Hepatocyte (in vitro differentiated cells): ENCODE measurements around the gene ATAT1. TPM values are rescaled to one million over a fixed set of nuclear protein-coding genes. Genes with fewer than 3 reads are reported as not detected.

Experiments
- DNase-seq: peaks from one replicate; pipeline ENCODE4 v3.0.0-alpha.2; 2016; ENCODE audit warnings: low spot score
- H2AFZ ChIP-seq: fragments of 200-600 bp; sonication (generic); 2 replicates; pipeline ENCODE4 v1.6.0; 2016; ENCODE audit warnings: antibody characterized with exemption, mild to moderate bottlenecking
- H3K27ac ChIP-seq: fragments of 200-600 bp; sonication (generic); 2 replicates; pipeline ENCODE4 v1.5.1; 2016; ENCODE audit warnings: mild to moderate bottlenecking
- H3K27me3 ChIP-seq: fragments of 200-600 bp; sonication (generic); 2 replicates; pipeline ENCODE4 v1.6.1; 2016
- H3K36me3 ChIP-seq: fragments of 200-600 bp; sonication (generic); replicated peaks from 2 replicates; pipeline ENCODE4 v1.5.1; 2016; ENCODE audit warnings: low read depth; ENCODE audit not compliant: insufficient read depth
- H3K4me1 ChIP-seq: fragments of 200-600 bp; sonication (generic); 2 replicates; pipeline ENCODE4 v1.5.1; 2016; ENCODE audit warnings: mild to moderate bottlenecking, moderate library complexity; ENCODE audit not compliant: insufficient read depth
- H3K4me2 ChIP-seq: fragments of 200-600 bp; sonication (generic); 2 replicates; pipeline ENCODE4 v1.6.0; 2016
- H3K4me3 ChIP-seq: fragments of 200-600 bp; sonication (generic); 2 replicates; pipeline ENCODE4 v1.5.1; 2016; ENCODE audit warnings: mild to moderate bottlenecking
- H3K79me2 ChIP-seq: fragments of 200-600 bp; sonication (generic); 2 replicates; pipeline ENCODE4 v1.6.0; 2017; ENCODE audit warnings: mild to moderate bottlenecking
- H3K9me2 ChIP-seq: fragments of 200-600 bp; sonication (generic); replicated peaks from 2 replicates; pipeline ENCODE4 v1.6.0; 2017; ENCODE audit warnings: mild to moderate bottlenecking; ENCODE audit not compliant: insufficient read depth
- H3K9me3 ChIP-seq: fragments of 200-600 bp; sonication (generic); 2 replicates; pipeline ENCODE4 v1.5.1; 2016; ENCODE audit warnings: low read depth, mild to moderate bottlenecking
- H4K20me1 ChIP-seq: fragments of 200-600 bp; sonication (generic); 2 replicates; pipeline ENCODE4 v1.6.0; 2016; ENCODE audit warnings: mild to moderate bottlenecking; ENCODE audit not compliant: insufficient read depth, poor library complexity, severe bottlenecking
- EZH2 ChIP-seq: fragments of 200-600 bp; sonication (generic); IDR thresholded peaks from 2 replicates; pipeline ENCODE4 v1.6.1; 2016; ENCODE audit warnings: antibody characterized with exemption, mild to moderate bottlenecking, borderline replicate concordance
- EZH2phosphoT487 ChIP-seq: fragments of 200-600 bp; sonication (generic); IDR thresholded peaks from one replicate; pipeline ENCODE4 v1.6.1; 2018; ENCODE audit warnings: antibody characterized with exemption, mild to moderate bottlenecking, low read depth, moderate library complexity; ENCODE audit not compliant: unreplicated experiment, severe bottlenecking
- WGBS: methylation state at CpG from one replicate; pipeline ENCODE4 v1.1.6; 2016; ENCODE audit warnings: low lambda C conversion rate; ENCODE audit errors: missing lambda C conversion rate; 5-methylcytosine and 5-hydroxymethylcytosine counted together
- polyA plus RNA-seq: library from polyadenylated mRNA; unstranded; fragments of >200 nt; fragmentation: Nextera tagmentation; extraction: Ambion mirVana; gene quantifications from 2 replicates; pipeline ENCODE4 v1.2.1, GENCODE V29; 2016
- total RNA-seq: library from RNA; depleted of rRNA; stranded (reverse); fragments of >200 nt; gene quantifications from 2 replicates; pipeline ENCODE4 v1.2.3, GENCODE V29; 2014
- TF ChIP-seq, protein P1 (sequence below): fragments of 200-600 bp; sonication (generic); IDR thresholded peaks from 2 replicates; pipeline ENCODE4 v1.5.1; 2016; ENCODE audit warnings: antibody characterized with exemption, mild to moderate bottlenecking; ENCODE audit not compliant: poor library complexity

Gene ATAT1
- total and polyA plus RNA-seq, 2 experiments from 2014 or later: 7.0 to 18.3 TPM

- DNase-seq: no peak
- H3K27ac ChIP-seq: no peak overlapping the region
- H3K36me3 ChIP-seq: peaks cover 4% of the 10 kb centered on the region
- H3K4me3 ChIP-seq: no peak overlapping the region
- H3K4me1 ChIP-seq: no peaks in the 10 kb centered on the region
- no peaks in the 10 kb centered on the region for H3K79me2 ChIP-seq
- WGBS: 86% methylated on average over 13 of the region's 13 CpGs
- no peak overlapping the region for H3K4me2 ChIP-seq
- H3K9me3 ChIP-seq: no peaks in the 10 kb centered on the region
- peaks cover 15% of the 10 kb centered on the region for H4K20me1 ChIP-seq
- H3K27me3 ChIP-seq: no peaks in the 10 kb centered on the region
- TF ChIP-seq EZH2: no peak
- TF ChIP-seq, protein P1, sequence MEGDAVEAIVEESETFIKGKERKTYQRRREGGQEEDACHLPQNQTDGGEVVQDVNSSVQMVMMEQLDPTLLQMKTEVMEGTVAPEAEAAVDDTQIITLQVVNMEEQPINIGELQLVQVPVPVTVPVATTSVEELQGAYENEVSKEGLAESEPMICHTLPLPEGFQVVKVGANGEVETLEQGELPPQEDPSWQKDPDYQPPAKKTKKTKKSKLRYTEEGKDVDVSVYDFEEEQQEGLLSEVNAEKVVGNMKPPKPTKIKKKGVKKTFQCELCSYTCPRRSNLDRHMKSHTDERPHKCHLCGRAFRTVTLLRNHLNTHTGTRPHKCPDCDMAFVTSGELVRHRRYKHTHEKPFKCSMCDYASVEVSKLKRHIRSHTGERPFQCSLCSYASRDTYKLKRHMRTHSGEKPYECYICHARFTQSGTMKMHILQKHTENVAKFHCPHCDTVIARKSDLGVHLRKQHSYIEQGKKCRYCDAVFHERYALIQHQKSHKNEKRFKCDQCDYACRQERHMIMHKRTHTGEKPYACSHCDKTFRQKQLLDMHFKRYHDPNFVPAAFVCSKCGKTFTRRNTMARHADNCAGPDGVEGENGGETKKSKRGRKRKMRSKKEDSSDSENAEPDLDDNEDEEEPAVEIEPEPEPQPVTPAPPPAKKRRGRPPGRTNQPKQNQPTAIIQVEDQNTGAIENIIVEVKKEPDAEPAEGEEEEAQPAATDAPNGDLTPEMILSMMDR: no peak
- TF ChIP-seq EZH2phosphoT487: no peak
- H2AFZ ChIP-seq: no peak overlapping the region
- H3K9me2 ChIP-seq: no peaks in the 10 kb centered on the region
Measured at GRCh38 chr6:30599625-30600324, 26.9 kb upstream of the ATAT1 start.

GRCh38 chr6:30600451-30600961 lies 26.2 kb upstream of the ATAT1 start:
- WGBS: 92% methylated on average over 10 of the region's 10 CpGs
- DNase-seq: no peak
- TF ChIP-seq, protein P1: no peak
- TF ChIP-seq EZH2 (no peak), EZH2phosphoT487 (no peak)

GRCh38 chr6:30601436-30601814 lies 25.2 kb upstream of the ATAT1 start:
- Histone ChIP-seq H3K27me3 (no peaks in the 10 kb centered on the region), H3K27ac (no peak overlapping the region), H3K79me2 (no peaks in the 10 kb centered on the region), H3K4me3 (no peak overlapping the region), H3K9me2 (no peaks in the 10 kb centered on the region), H3K4me2 (no peak overlapping the region), H3K4me1 (no peaks in the 10 kb centered on the region), H3K9me3 (no peaks in the 10 kb centered on the region), H4K20me1 (peaks cover 22% of the 10 kb centered on the region), H3K36me3 (peaks cover 4% of the 10 kb centered on the region), H2AFZ (no peak overlapping the region)
- WGBS: 95% methylated on average over 6 of the region's 6 CpGs
- TF ChIP-seq EZH2phosphoT487: no peak
- TF ChIP-seq, protein P1: no peak
- no peak for TF ChIP-seq EZH2
- no peak for DNase-seq

More at GRCh38 chr6:30600451-30600961, 26.2 kb upstream of the ATAT1 start:
- Histone ChIP-seq H4K20me1 (peaks cover 18% of the 10 kb centered on the region), H3K9me2 (no peaks in the 10 kb centered on the region), H3K36me3 (peaks cover 4% of the 10 kb centered on the region), H2AFZ (no peak overlapping the region), H3K27me3 (no peaks in the 10 kb centered on the region), H3K4me3 (no peak overlapping the region), H3K4me1 (no peaks in the 10 kb centered on the region), H3K27ac (no peak overlapping the region), H3K79me2 (no peaks in the 10 kb centered on the region), H3K9me3 (no peaks in the 10 kb centered on the region), H3K4me2 (no peak overlapping the region)
